Rectal smooth muscle tissue (tissue), 1 donor: ENCODE data around the gene C6orf89.

Source experiments
- H3K27ac ChIP-seq: one replicate; pipeline ENCODE4 v1.7.0; 2013; ENCODE audit warnings: low read depth, low read length, inconsistent platforms
- H3K27me3 ChIP-seq: one replicate; pipeline ENCODE4 v1.7.0; 2013; ENCODE audit warnings: low read length; ENCODE audit not compliant: control insufficient read depth, insufficient read depth
- H3K36me3 ChIP-seq: one replicate; pipeline ENCODE4 v1.7.0; 2013; ENCODE audit warnings: low read length; ENCODE audit not compliant: control insufficient read depth, insufficient read depth
- H3K4me1 ChIP-seq: one replicate; pipeline ENCODE4 v1.7.0; 2013; ENCODE audit warnings: low read length; ENCODE audit not compliant: control insufficient read depth, insufficient read depth
- H3K4me3 ChIP-seq: one replicate; pipeline ENCODE4 v1.7.0; 2013; ENCODE audit warnings: low read length
- H3K9ac ChIP-seq: one replicate; pipeline ENCODE4 v1.7.0; 2013; ENCODE audit warnings: low read length

C6orf89 gene

GRCh38 chr6:36904851-36905393, 19.2 kb downstream of the C6orf89 start:
- Histone ChIP-seq H3K36me3 (peaks cover 11% of the 10 kb centered on the region), H3K27ac (no peak overlapping the region), H3K9ac (no peak overlapping the region), H3K4me1 (peaks cover 27% of the 10 kb centered on the region), H3K4me3 (no peak overlapping the region), H3K27me3 (no peaks in the 10 kb centered on the region)

- Histone ChIP-seq H3K27ac (peak overlapping the region; percentile 56), H3K27me3 (no peaks in the 10 kb centered on the region), H3K4me3 (no peak overlapping the region), H3K36me3 (peaks cover 9% of the 10 kb centered on the region), H3K4me1 (peaks cover 27% of the 10 kb centered on the region), H3K9ac (no peak overlapping the region)
Observed at GRCh38 chr6:36906539-36907325, 21.0 kb downstream of the C6orf89 start.

GRCh38 chr6:36907781-36908180, 22.0 kb downstream of the C6orf89 start:
- Histone ChIP-seq H3K36me3 (peaks cover 2% of the 10 kb centered on the region), H3K27ac (peak overlapping the region; percentile 56)

GRCh38 chr6:36908747-36909146, 23.0 kb downstream of the C6orf89 start:
- Histone ChIP-seq H3K27ac (no peak overlapping the region), H3K4me3 (no peak overlapping the region), H3K27me3 (no peaks in the 10 kb centered on the region), H3K4me1 (peaks cover 27% of the 10 kb centered on the region), H3K9ac (no peak overlapping the region), H3K36me3 (peaks cover 6% of the 10 kb centered on the region)

More at GRCh38 chr6:36907781-36908180, 22.0 kb downstream of the C6orf89 start:
- Histone ChIP-seq H3K4me3 (no peak overlapping the region), H3K4me1 (peaks cover 27% of the 10 kb centered on the region), H3K27me3 (no peaks in the 10 kb centered on the region), H3K9ac (no peak overlapping the region)

GRCh38 chr6:36912030-36912454, 26.3 kb downstream of the C6orf89 start:
- H3K27ac ChIP-seq: no peak overlapping the region

GRCh38 chr6:36912586-36912985, 26.8 kb downstream of the C6orf89 start:
- H3K36me3 ChIP-seq: peaks cover 15% of the 10 kb centered on the region
- H3K4me3 ChIP-seq: no peak overlapping the region
- H3K27ac ChIP-seq: no peak overlapping the region
- H3K4me1 ChIP-seq: peaks cover 13% of the 10 kb centered on the region
- H3K27me3 ChIP-seq: no peaks in the 10 kb centered on the region
- no peak overlapping the region for H3K9ac ChIP-seq

More at GRCh38 chr6:36912030-36912454, 26.3 kb downstream of the C6orf89 start:
- peaks cover 15% of the 10 kb centered on the region for H3K36me3 ChIP-seq
- H3K27me3 ChIP-seq: no peaks in the 10 kb centered on the region
- no peak overlapping the region for H3K4me3 ChIP-seq
- no peak overlapping the region for H3K9ac ChIP-seq
- H3K4me1 ChIP-seq: peaks cover 18% of the 10 kb centered on the region

GRCh38 chr6:36913082-36913481, 27.3 kb downstream of the C6orf89 start:
- H3K27me3 ChIP-seq: no peaks in the 10 kb centered on the region
- peaks cover 16% of the 10 kb centered on the region for H3K36me3 ChIP-seq
- H3K9ac ChIP-seq: no peak overlapping the region
- peaks cover 12% of the 10 kb centered on the region for H3K4me1 ChIP-seq
- H3K4me3 ChIP-seq: no peak overlapping the region
- no peak overlapping the region for H3K27ac ChIP-seq

- Histone ChIP-seq H3K4me3 (no peak overlapping the region), H3K4me1 (peaks cover 15% of the 10 kb centered on the region), H3K36me3 (peaks cover 24% of the 10 kb centered on the region), H3K27ac (no peak overlapping the region), H3K27me3 (no peaks in the 10 kb centered on the region), H3K9ac (no peak overlapping the region)
Observed at GRCh38 chr6:36914227-36914794, 28.6 kb downstream of the C6orf89 start.

GRCh38 chr6:36915599-36915998, 29.8 kb downstream of the C6orf89 start:
- no peak overlapping the region for H3K27ac ChIP-seq
- H3K4me3 ChIP-seq: no peak overlapping the region

GRCh38 chr6:36916126-36916525, 30.4 kb downstream of the C6orf89 start:
- Histone ChIP-seq H3K4me3 (no peak overlapping the region), H3K27ac (no peak overlapping the region), H3K9ac (no peak overlapping the region), H3K27me3 (no peaks in the 10 kb centered on the region), H3K4me1 (peaks cover 15% of the 10 kb centered on the region), H3K36me3 (peaks cover 24% of the 10 kb centered on the region)

More at GRCh38 chr6:36915599-36915998, 29.8 kb downstream of the C6orf89 start:
- Histone ChIP-seq H3K27me3 (no peaks in the 10 kb centered on the region), H3K9ac (no peak overlapping the region), H3K4me1 (peaks cover 15% of the 10 kb centered on the region), H3K36me3 (peaks cover 24% of the 10 kb centered on the region)

- peaks cover 15% of the 10 kb centered on the region for H3K4me1 ChIP-seq
- H3K9ac ChIP-seq: no peak overlapping the region
- H3K36me3 ChIP-seq: peaks cover 24% of the 10 kb centered on the region
- H3K4me3 ChIP-seq: no peak overlapping the region
- H3K27ac ChIP-seq: peak overlapping the region; percentile 84
- H3K27me3 ChIP-seq: no peaks in the 10 kb centered on the region
Observed at GRCh38 chr6:36917541-36918193, 31.9 kb downstream of the C6orf89 start.

GRCh38 chr6:36920049-36920448, 34.3 kb downstream of the C6orf89 start:
- peaks cover 19% of the 10 kb centered on the region for H3K4me1 ChIP-seq
- H3K9ac ChIP-seq: no peak overlapping the region
- no peak overlapping the region for H3K27ac ChIP-seq
- no peak overlapping the region for H3K4me3 ChIP-seq
- H3K27me3 ChIP-seq: no peaks in the 10 kb centered on the region
- H3K36me3 ChIP-seq: peaks cover 26% of the 10 kb centered on the region
